H1 (cell line): ENCODE measurements around the gene CAP1. TPM values are rescaled to one million over a fixed set of nuclear protein-coding genes. Genes with fewer than 3 reads are reported as not detected.

Experiments used
- CTCF ChIA-PET: fragments of 300-600 bp; sonication (Branson Sonifier 250); formaldehyde crosslinking; loops from one replicate; lab custom pipeline; 2021; ENCODE audit not compliant: partially characterized antibody; lab: Charles Lee
- POLR2A ChIA-PET: fragments of 300-600 bp; sonication (Branson Sonifier 250); formaldehyde crosslinking; loops from one replicate; lab custom pipeline; 2021; ENCODE audit warnings: inconsistent platforms; ENCODE audit not compliant: partially characterized antibody; lab: Charles Lee
- DNase-seq, 2 experiments: peaks; one replicate each; pipeline versions ENCODE4 v3.0.0 to v3.0.0-alpha.2; 2010 to 2022; ENCODE audit warnings: low spot score in 2 of 2, low read depth in 1 of 2, mixed read lengths in 1 of 2
- FAIRE-seq: peaks from 2 replicates; lab custom pipeline; 2011; peaks lifted over from hg19 to GRCh38; lab: Jason Lieb, UNC
- H2AFZ ChIP-seq: 2 replicates; pipeline ENCODE4 v1.8.1; 2012; ENCODE audit warnings: low read length, inconsistent platforms
- H2AK5ac ChIP-seq: 2 replicates; pipeline ENCODE4 v1.6.1; 2013; ENCODE audit warnings: low read depth, low read length
- H2BK120ac ChIP-seq: replicated peaks from 2 replicates; pipeline ENCODE3; 2013; ENCODE audit warnings: low read depth, low read length, inconsistent platforms
- H2BK12ac ChIP-seq: 2 replicates; pipeline ENCODE4 v1.6.1; 2013; ENCODE audit warnings: low read depth, low read length
- H2BK15ac ChIP-seq: 2 replicates; pipeline ENCODE4 v1.6.1; 2013; ENCODE audit warnings: low read length
- H2BK20ac ChIP-seq: 2 replicates; pipeline ENCODE4 v1.6.1; 2013; ENCODE audit warnings: low read length
- H2BK5ac ChIP-seq: 2 replicates; pipeline ENCODE4 v1.6.1; 2013; ENCODE audit warnings: low read depth, low read length
- H3K14ac ChIP-seq: 2 replicates; pipeline ENCODE4 v1.6.1; 2013; ENCODE audit warnings: inconsistent platforms; ENCODE audit not compliant: insufficient read length
- H3K18ac ChIP-seq: 2 replicates; pipeline ENCODE4 v1.6.1; 2013; ENCODE audit warnings: low read length; ENCODE audit errors: extremely low read depth
- H3K23ac ChIP-seq: 2 replicates; pipeline ENCODE4 v1.6.1; 2013; ENCODE audit warnings: inconsistent platforms; ENCODE audit not compliant: insufficient read length
- H3K23me2 ChIP-seq: 2 replicates; pipeline ENCODE4 v1.6.1; 2013; ENCODE audit warnings: low read depth, low read length
- H3K27ac ChIP-seq: 2 replicates; pipeline ENCODE4 v1.6.1; 2011; ENCODE audit warnings: low read depth, low read length, inconsistent platforms
- H3K27me3 ChIP-seq, 4 experiments: replicated peaks in 1 of 4; 1 replicate in 1 of 4; 2 replicates in 3 of 4; pipeline versions ENCODE4 v1.6.1 to v1.8.1; 2011 to 2013; ENCODE audit warnings: low read length in 3 of 4, mild to moderate bottlenecking in 3 of 4, inconsistent platforms in 2 of 4, mixed read lengths in 2 of 4, moderate library complexity in 1 of 4; ENCODE audit not compliant: control insufficient read depth in 3 of 4, insufficient read depth in 3 of 4; ENCODE audit errors: extremely low read depth in 1 of 4
- H3K36me3 ChIP-seq, 4 experiments: 2 replicates each; pipeline versions ENCODE4 v1.6.1 to v1.8.1; 2011 to 2013; ENCODE audit warnings: mild to moderate bottlenecking in 4 of 4, low read length in 3 of 4, moderate library complexity in 2 of 4, control low read depth in 1 of 4, inconsistent platforms in 1 of 4; ENCODE audit not compliant: insufficient read depth in 4 of 4, control insufficient read depth in 2 of 4
- H3K4ac ChIP-seq: replicated peaks from 2 replicates; pipeline ENCODE3; 2013; ENCODE audit warnings: low read length, low read depth, mixed read lengths, inconsistent platforms; ENCODE audit not compliant: insufficient read length
- H3K4me1 ChIP-seq, 4 experiments: replicated peaks in 1 of 4; 1 replicate in 1 of 4; 2 replicates in 3 of 4; pipeline versions ENCODE4 v1.6.1 to v1.8.1; 2011 to 2013; ENCODE audit warnings: low read length in 3 of 4, inconsistent platforms in 2 of 4, mixed read lengths in 1 of 4; ENCODE audit not compliant: insufficient read depth in 4 of 4, control insufficient read depth in 3 of 4
- H3K4me2 ChIP-seq, 2 experiments: 2 replicates each; pipeline versions ENCODE4 v1.6.1 to v1.8.1; 2011 to 2013; ENCODE audit warnings: low read depth in 2 of 2, low read length in 2 of 2, control low read depth in 1 of 2, inconsistent platforms in 1 of 2, mild to moderate bottlenecking in 1 of 2; ENCODE audit not compliant: insufficient read depth in 1 of 2
- H3K4me3 ChIP-seq, 4 experiments: fragments of 200-600, 300-600 bp in 1 of 4; sonication (generic), shearing (Covaris generic), sonication (Bioruptor Twin) in 1 of 4; 2 replicates each; pipeline versions ENCODE4 v1.5.1 to v1.8.1; 2011 to 2016; ENCODE audit warnings: low read length in 4 of 4, low read depth in 3 of 4, control low read depth in 2 of 4, inconsistent platforms in 2 of 4, mild to moderate bottlenecking in 2 of 4, mixed read lengths in 1 of 4, moderate library complexity in 1 of 4; ENCODE audit not compliant: insufficient read depth in 2 of 4; ENCODE audit errors: extremely low read depth in 1 of 4
- H3K56ac ChIP-seq: replicated peaks from 2 replicates; pipeline ENCODE3; 2013; ENCODE audit warnings: low read depth, mild to moderate bottlenecking, mixed read lengths, low read length, inconsistent platforms; ENCODE audit not compliant: insufficient read length
- H3K79me1 ChIP-seq: 2 replicates; pipeline ENCODE4 v1.6.1; 2013; ENCODE audit warnings: low read depth, low read length, control low read depth
- H3K79me2 ChIP-seq, 2 experiments: 2 replicates each; pipeline versions ENCODE4 v1.6.1 to v1.8.1; 2012 to 2013; ENCODE audit warnings: low read length in 2 of 2, mild to moderate bottlenecking in 2 of 2, inconsistent platforms in 1 of 2; ENCODE audit not compliant: insufficient read depth in 2 of 2, control insufficient read depth in 1 of 2
- H3K9ac ChIP-seq, 4 experiments: replicated peaks in 1 of 4; 1 replicate in 1 of 4; 2 replicates in 3 of 4; pipeline versions ENCODE4 v1.6.1 to v1.8.1; 2011 to 2013; ENCODE audit warnings: low read depth in 3 of 4, low read length in 3 of 4, control low read depth in 2 of 4, mild to moderate bottlenecking in 2 of 4, moderate library complexity in 2 of 4, inconsistent platforms in 1 of 4; ENCODE audit errors: extremely low read depth in 1 of 4
- H3K9me3 ChIP-seq, 2 experiments: 2 replicates each; pipeline versions ENCODE4 v1.6.1 to v1.8.1; 2012 to 2013; ENCODE audit warnings: mild to moderate bottlenecking in 2 of 2, moderate library complexity in 2 of 2, control low read depth in 1 of 2, inconsistent platforms in 1 of 2, low read depth in 1 of 2, low read length in 1 of 2, mixed read lengths in 1 of 2; ENCODE audit not compliant: insufficient read depth in 2 of 2
- H4K20me1 ChIP-seq, 2 experiments: replicated peaks in 1 of 2; 2 replicates each; pipeline versions ENCODE3 to v1.8.1; 2011 to 2013; ENCODE audit warnings: inconsistent platforms in 2 of 2, low read length in 2 of 2, mild to moderate bottlenecking in 1 of 2; ENCODE audit not compliant: insufficient read depth in 2 of 2, control insufficient read depth in 1 of 2
- H4K5ac ChIP-seq: 2 replicates; pipeline ENCODE4 v1.6.1; 2013; ENCODE audit warnings: low read length, low read depth, mixed read lengths, inconsistent platforms; ENCODE audit not compliant: insufficient read length
- H4K8ac ChIP-seq: 2 replicates; pipeline ENCODE4 v1.8.0; 2013; ENCODE audit warnings: mild to moderate bottlenecking, moderate library complexity, low read length, inconsistent platforms; ENCODE audit not compliant: insufficient read depth; ENCODE audit errors: extremely low read depth
- H4K91ac ChIP-seq: replicated peaks from 2 replicates; pipeline ENCODE3; 2013; ENCODE audit warnings: low read length, mixed read lengths, inconsistent platforms; ENCODE audit not compliant: insufficient read length
- BACH1 ChIP-seq: IDR thresholded peaks from 2 replicates; pipeline ENCODE4 v1.6.1; 2012; ENCODE audit warnings: low read length, improper control_type of control experiment
- CBX5 ChIP-seq: fragments of 300-800, 300-1000 bp; sonication (generic); IDR thresholded peaks from 2 replicates; pipeline ENCODE4 v1.7.1; 2016; ENCODE audit warnings: antibody characterized with exemption, low read length, low read depth
- CTBP2 ChIP-seq: IDR thresholded peaks from 2 replicates; pipeline ENCODE4 v1.7.0; 2011; ENCODE audit warnings: borderline replicate concordance, mild to moderate bottlenecking, moderate library complexity, mixed read lengths, low read length; ENCODE audit not compliant: insufficient read depth, insufficient read length
- MAX ChIP-seq: IDR thresholded peaks from 2 replicates; pipeline ENCODE4 v1.6.1; 2012; ENCODE audit warnings: inconsistent platforms
- TAF7 ChIP-seq: optimal IDR thresholded peaks from 2 replicates; pipeline ENCODE3; 2011; ENCODE audit warnings: low read depth, mild to moderate bottlenecking, inconsistent platforms, low read length, moderate library complexity, borderline replicate concordance
- WGBS, 2 experiments: shearing (Covaris generic) in 1 of 2; methylation state at CpG; one replicate each; pipeline versions ENCODE4 v1.1.6 to v1.1.7; 2013 to 2015; ENCODE audit warnings: low lambda C conversion rate in 2 of 2, mixed read lengths in 2 of 2, inconsistent platforms in 1 of 2, low coverage in 1 of 2, missing lambda C conversion rate in 1 of 2; ENCODE audit not compliant: insufficient replicate concordance in 2 of 2, insufficient coverage in 1 of 2, insufficient read length in 1 of 2; ENCODE audit errors: extremely low coverage in 1 of 2, missing lambda C conversion rate in 1 of 2; 5-methylcytosine and 5-hydroxymethylcytosine counted together
- polyA plus RNA-seq, 7 experiments: library from polyadenylated mRNA; depleted of rRNA in 3 of 7; stranded (reverse) in 5 of 7; unstranded in 2 of 7; fragments of >200 nt in 5 of 7; fragments of 200-250 nt in 2 of 7; gene quantifications; 1 replicate in 5 of 7; 2 replicates in 1 of 7; 4 replicates in 1 of 7; pipeline versions ENCODE4 v1.2.1 to v1.2.3, GENCODE V29; 2011 to 2013; ENCODE audit warnings: missing spikeins in 2 of 7, mixed read lengths in 2 of 7
- total RNA-seq: library from RNA; stranded (reverse); fragmentation: NEBNext Ultra II Directional; extraction: Animal tissue kit (Norgen Biotek cat#: 25700); gene quantifications from 2 replicates; pipeline ENCODE4 v1.2.1, GENCODE V29; 2021

Gene CAP1
- total and polyA plus RNA-seq, 2 of the 8 experiments (the other 6 are each of a cell fraction or from before 2014, with no cell fraction given), result 140 to 295 TPM

DNA sequence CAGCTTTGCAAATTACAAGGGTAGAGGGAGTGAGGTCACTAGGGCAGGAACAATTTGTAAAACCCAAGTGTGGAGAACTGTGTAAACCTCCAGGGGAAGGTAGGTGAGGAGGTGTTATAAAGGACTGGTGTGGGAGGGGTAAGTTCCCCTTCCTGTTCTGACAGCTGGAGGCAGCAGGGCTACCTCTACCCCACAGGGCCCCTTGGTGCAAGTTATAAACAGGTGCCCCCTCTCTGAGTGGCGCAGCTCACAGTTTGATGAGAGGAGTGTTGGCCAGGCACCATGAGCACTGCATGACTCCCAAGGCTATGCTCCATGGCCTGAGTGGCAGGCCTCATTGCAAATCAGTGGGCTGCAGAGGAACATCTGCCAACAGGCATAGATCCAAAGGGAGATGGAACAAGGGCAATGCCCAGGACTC is 44.5 kb upstream of the CAP1 start:
- no peak overlapping the region for H2BK12ac ChIP-seq
- H3K4me1 ChIP-seq, result 0 out of 7 replicates have a peak, but pooled peaks cover 0 to 2% (median 1%) of the 10 kb centered on the region in 4 experiments
- no peak overlapping the region for H4K5ac ChIP-seq
- H3K27me3 ChIP-seq, result no peaks in the 10 kb centered on the region
- no peak overlapping the region for H3K4ac ChIP-seq
- H4K91ac ChIP-seq, result no peak overlapping the region
- ChIA-PET CTCF (no interaction called here), POLR2A (interaction anchor here (1.0 to 2.0 kb wide), 3 partner anchors 19 to 44 kb away, joined by 3 to 5 read pairs (median 3); partner anchors contain the start of gene CAP1)
- 81% methylated on average over 1 of the region's 1 CpG; no CpG with 5 or more reads in 1 of the 2 experiments for WGBS, 2 experiments
- no peaks in the 10 kb centered on the region for H4K20me1 ChIP-seq
- no peak overlapping the region for H3K56ac ChIP-seq
- H3K79me1 ChIP-seq, result no peaks in the 10 kb centered on the region
- DNase-seq (no peak), FAIRE-seq (no peak)
- no peaks in the 10 kb centered on the region for H3K79me2 ChIP-seq
- no peak overlapping the region for H3K4me3 ChIP-seq
- no peak overlapping the region for H3K9ac ChIP-seq
- no peak overlapping the region for H4K8ac ChIP-seq
- H2BK120ac ChIP-seq, result no peak overlapping the region
- H3K27ac ChIP-seq, result no peak overlapping the region
- H2AK5ac ChIP-seq, result no peak overlapping the region
- H3K36me3 ChIP-seq, result no peaks in the 10 kb centered on the region
- no peak overlapping the region for H3K23ac ChIP-seq
- no peak overlapping the region for H3K4me2 ChIP-seq
- H3K18ac ChIP-seq, result no peak overlapping the region
- H3K9me3 ChIP-seq, result peaks cover 0 to 12% of the 10 kb centered on the region in 2 experiments; a peak in 1 of 4 replicates
- H2AFZ ChIP-seq, result no peak overlapping the region
- H2BK20ac ChIP-seq, result no peak overlapping the region
- H3K23me2 ChIP-seq, result no peaks in the 10 kb centered on the region
- no peak overlapping the region for H2BK15ac ChIP-seq
- no peak overlapping the region for H2BK5ac ChIP-seq
- H3K14ac ChIP-seq, result no peak overlapping the region
- TF ChIP-seq MAX (no peak), TAF7 (no peak), CTBP2 (no peak), CBX5 (no peak), BACH1 (no peak)
